IMR-90 (cell line): ENCODE data around the gene CARD16. TPM values are rescaled to one million over a fixed set of nuclear protein-coding genes. Genes with fewer than 3 reads are reported as not detected.

Source experiments
- ATAC-seq: fragments of 200-7000 bp; cut with Tn5 transposase; 2 replicates; pipeline ENCODE4 v1.9.1; 2020; ENCODE audit warnings: low read depth, mild to moderate bottlenecking, moderate library complexity
- BruUV-seq: library from RNA; stranded (reverse); fragments of 400-500 nt; replicated peaks from 2 replicates; lab custom pipeline; 2021; lab: Mats Ljungman, UMichigan
- CTCF ChIA-PET: fragments of 300-600 bp; formaldehyde crosslinking; extraction: SDS; loops from one replicate; lab custom pipeline; 2021; ENCODE audit warnings: antibody characterized with exemption; lab: Yijun Ruan, JAX
- POLR2A ChIA-PET: fragments of 300-600 bp; sonication (Branson Sonifier 250); formaldehyde crosslinking; loops from one replicate; lab custom pipeline; 2022; ENCODE audit warnings: antibody characterized with exemption; ENCODE audit not compliant: unreplicated experiment; lab: Charles Lee
- DNase-seq: peaks from one replicate; pipeline ENCODE4 v3.0.0; 2013
- H2AFZ ChIP-seq: replicated peaks from 2 replicates; pipeline ENCODE3; 2013; ENCODE audit warnings: low read length, mild to moderate bottlenecking; ENCODE audit not compliant: poor library complexity
- H2AK5ac ChIP-seq: 2 replicates; pipeline ENCODE4 v1.6.1; 2013; ENCODE audit warnings: low read depth, low read length, inconsistent platforms
- H2AK9ac ChIP-seq: replicated peaks from 2 replicates; pipeline ENCODE3; 2013; ENCODE audit warnings: mild to moderate bottlenecking, low read depth, low read length, moderate library complexity; ENCODE audit not compliant: poor library complexity
- H2BK120ac ChIP-seq: 2 replicates; pipeline ENCODE4 v1.6.1; 2013; ENCODE audit warnings: low read depth, low read length, inconsistent platforms
- H2BK15ac ChIP-seq: 3 replicates; pipeline ENCODE4 v1.6.1; 2013; ENCODE audit warnings: low read depth, low read length, inconsistent platforms
- H2BK20ac ChIP-seq: 2 replicates; pipeline ENCODE4 v1.6.1; 2013; ENCODE audit warnings: low read depth, mild to moderate bottlenecking, inconsistent platforms, low read length, moderate library complexity
- H2BK5ac ChIP-seq: 2 replicates; pipeline ENCODE4 v1.6.1; 2013; ENCODE audit warnings: mild to moderate bottlenecking, low read depth, low read length, inconsistent platforms; ENCODE audit not compliant: poor library complexity, severe bottlenecking
- H3K14ac ChIP-seq: replicated peaks from 2 replicates; pipeline ENCODE4 v1.6.1; 2013; ENCODE audit warnings: low read depth, low read length, inconsistent platforms
- H3K18ac ChIP-seq: 2 replicates; pipeline ENCODE4 v1.6.1; 2013; ENCODE audit warnings: low read depth, low read length, control low read depth
- H3K23ac ChIP-seq: 2 replicates; pipeline ENCODE4 v1.6.1; 2013; ENCODE audit warnings: low read depth, low read length, inconsistent platforms
- H3K27ac ChIP-seq: 2 replicates; pipeline ENCODE4 v1.5.1; 2013; ENCODE audit warnings: mild to moderate bottlenecking, control low read depth, low read length; ENCODE audit not compliant: insufficient read depth
- H3K27me3 ChIP-seq: 2 replicates; pipeline ENCODE4 v1.6.1; 2013; ENCODE audit warnings: low read length; ENCODE audit not compliant: control insufficient read depth, insufficient read depth
- H3K36me3 ChIP-seq: 2 replicates; pipeline ENCODE4 v1.6.1; 2013; ENCODE audit warnings: low read length, mixed read lengths; ENCODE audit not compliant: control insufficient read depth, insufficient read depth
- H3K4ac ChIP-seq: 2 replicates; pipeline ENCODE4 v1.6.1; 2013; ENCODE audit warnings: low read depth, low read length, inconsistent platforms
- H3K4me1 ChIP-seq: 2 replicates; pipeline ENCODE4 v1.6.1; 2013; ENCODE audit warnings: low read length, mixed read lengths; ENCODE audit not compliant: control insufficient read depth, insufficient read depth
- H3K4me2 ChIP-seq: 2 replicates; pipeline ENCODE4 v1.6.1; 2013; ENCODE audit warnings: low read depth, mild to moderate bottlenecking, control low read depth, low read length, moderate library complexity
- H3K4me3 ChIP-seq: 2 replicates; pipeline ENCODE4 v1.5.1; 2013; ENCODE audit warnings: low read depth, mild to moderate bottlenecking, control low read depth, low read length, moderate library complexity; ENCODE audit not compliant: insufficient read depth
- H3K56ac ChIP-seq: 2 replicates; pipeline ENCODE4 v1.6.1; 2013; ENCODE audit warnings: low read length, inconsistent platforms; ENCODE audit not compliant: insufficient read depth; ENCODE audit errors: extremely low read depth
- H3K79me1 ChIP-seq, 2 experiments: 2 replicates each; pipeline ENCODE4 v1.6.1; 2013; ENCODE audit warnings: low read length in 2 of 2, inconsistent platforms in 1 of 2, low read depth in 1 of 2
- H3K9ac ChIP-seq: 2 replicates; pipeline ENCODE4 v1.6.1; 2013; ENCODE audit warnings: low read depth, low read length, control low read depth
- H3K9me1 ChIP-seq: 2 replicates; pipeline ENCODE4 v1.6.1; 2013; ENCODE audit warnings: low read length, inconsistent platforms; ENCODE audit not compliant: insufficient read depth
- H3K9me3 ChIP-seq: 2 replicates; pipeline ENCODE4 v1.6.1; 2013; ENCODE audit warnings: low read length; ENCODE audit not compliant: control insufficient read depth, insufficient read depth
- H4K20me1 ChIP-seq: 2 replicates; pipeline ENCODE4 v1.6.1; 2013; ENCODE audit warnings: low read length, inconsistent platforms; ENCODE audit not compliant: insufficient read depth
- H4K5ac ChIP-seq: 2 replicates; pipeline ENCODE4 v1.6.1; 2013; ENCODE audit warnings: mild to moderate bottlenecking, low read depth, low read length, control low read depth
- H4K8ac ChIP-seq, 2 experiments: 2 replicates each; pipeline ENCODE4 v1.6.1; 2013; ENCODE audit warnings: low read depth in 2 of 2, low read length in 2 of 2, control low read depth in 1 of 2, inconsistent platforms in 1 of 2
- H4K91ac ChIP-seq: 2 replicates; pipeline ENCODE4 v1.6.1; 2013; ENCODE audit warnings: low read depth, low read length, inconsistent platforms; ENCODE audit not compliant: insufficient read depth
- BHLHE40 ChIP-seq: fragments of 150-350 bp; IDR thresholded peaks from 2 replicates; pipeline ENCODE4 v1.6.1; 2016; ENCODE audit warnings: mild to moderate bottlenecking, low read depth, low read length
- CEBPB ChIP-seq: IDR thresholded peaks from 2 replicates; pipeline ENCODE4 v1.6.1; 2012; ENCODE audit warnings: low read depth, low read length, improper control_type of control experiment
- CHD1 ChIP-seq: IDR thresholded peaks from 2 replicates; pipeline ENCODE4 v1.6.1; 2012; ENCODE audit warnings: low read depth, low read length, improper control_type of control experiment
- CTCF ChIP-seq: conservative IDR thresholded peaks from 2 replicates; pipeline ENCODE4 v1.5.1; 2012; ENCODE audit warnings: mild to moderate bottlenecking, low read depth, low read length, improper control_type of control experiment
- FOS ChIP-seq: fragments of 150-350 bp; IDR thresholded peaks from 2 replicates; pipeline ENCODE4 v1.6.1; 2016; ENCODE audit warnings: low read depth, low read length
- MAFK ChIP-seq: IDR thresholded peaks from 2 replicates; pipeline ENCODE4 v1.6.1; 2012; ENCODE audit warnings: low read depth, low read length, improper control_type of control experiment
- MAZ ChIP-seq: IDR thresholded peaks from 2 replicates; pipeline ENCODE4 v1.6.1; 2012; ENCODE audit warnings: low read depth, mild to moderate bottlenecking, low read length, improper control_type of control experiment, moderate library complexity, borderline replicate concordance
- MXI1 ChIP-seq: IDR thresholded peaks from 2 replicates; pipeline ENCODE4 v1.6.1; 2012; ENCODE audit warnings: low read depth, mild to moderate bottlenecking, low read length, moderate library complexity, borderline replicate concordance
- NFE2L2 ChIP-seq: fragments of 150-350 bp; IDR thresholded peaks from 2 replicates; pipeline ENCODE4 v1.6.1; 2016; ENCODE audit warnings: low read depth, mild to moderate bottlenecking, low read length
- POLR2A ChIP-seq: IDR thresholded peaks from 2 replicates; pipeline ENCODE4 v1.6.1; 2012; ENCODE audit warnings: mild to moderate bottlenecking, low read depth, low read length
- RCOR1 ChIP-seq: IDR thresholded peaks from 2 replicates; pipeline ENCODE4 v1.6.1; 2012; ENCODE audit warnings: mild to moderate bottlenecking, low read length, improper control_type of control experiment; ENCODE audit not compliant: insufficient replicate concordance
- RFX5 ChIP-seq: IDR thresholded peaks from 2 replicates; pipeline ENCODE4 v1.8.0; 2012; ENCODE audit warnings: low read depth, mild to moderate bottlenecking, low read length, moderate library complexity
- SMC3 ChIP-seq: fragments of 150-350 bp; IDR thresholded peaks from 2 replicates; pipeline ENCODE4 v1.6.1; 2016; ENCODE audit warnings: low read depth, mild to moderate bottlenecking, antibody characterized with exemption, low read length, moderate library complexity
- WGBS, 2 experiments: methylation state at CpG; one replicate each; pipeline versions ENCODE4 v1.1.5 to v1.1.7; 2013; ENCODE audit warnings: missing lambda C conversion rate in 2 of 2; ENCODE audit not compliant: insufficient read length in 1 of 2; ENCODE audit errors: extremely low coverage in 2 of 2; 5-methylcytosine and 5-hydroxymethylcytosine counted together
- dilution Hi-C: fragments of 300-500 bp; cut with HindIII; formaldehyde crosslinking; loops from one replicate; pipeline ENCODE4 v1.14.3; 2018; ENCODE audit warnings: low sequenced_read_pairs; ENCODE audit not compliant: unreplicated experiment
- in situ Hi-C: fragments of 300-500 bp; cut with MboI; formaldehyde crosslinking; loops from 3 replicates; pipeline ENCODE4 v1.14.3; 2019; ENCODE audit warnings: low sequenced_read_pairs, inconsistent platforms, mixed read lengths
- intact Hi-C: fragments of 100-400 bp; cut with micrococcal nuclease; formaldehyde crosslinking; loops from 2 replicates; pipeline ENCODE4 v1.10.0; 2022
- polyA plus RNA-seq, 3 experiments: library from polyadenylated mRNA; depleted of rRNA; stranded (reverse); fragments of >200 nt; gene quantifications; 2 replicates each; pipeline ENCODE4 v1.2.3, GENCODE V29; 2012; ENCODE audit warnings: low replicate concordance in 1 of 3
- total RNA-seq: library from RNA; depleted of rRNA; stranded (reverse); fragments of >200 nt; gene quantifications from 2 replicates; pipeline ENCODE4 v1.2.3, GENCODE V29; 2012
- TF ChIP-seq, protein P1 (sequence below): fragments of 150-350 bp; IDR thresholded peaks from 2 replicates; pipeline ENCODE4 v1.6.1; 2017; ENCODE audit warnings: mild to moderate bottlenecking, antibody characterized with exemption, low read length, low read depth

Gene CARD16
- total and polyA plus RNA-seq, 2 of the 4 experiments (the other 2 are of a cell fraction): 7.9 to 29.2 TPM

GRCh38 chr11:105032495-105032894 lies 12.6 kb downstream of the CARD16 start:
- Histone ChIP-seq H3K4ac (no peak overlapping the region), H4K20me1 (no peaks in the 10 kb centered on the region), H2BK20ac (no peak overlapping the region), H3K9ac (no peak overlapping the region), H3K9me1 (peaks cover 3% of the 10 kb centered on the region; the same call in 1 of the 2 replicates), H3K4me2 (no peak overlapping the region), H3K56ac (no peak overlapping the region), H3K4me1 (peaks cover 4% of the 10 kb centered on the region), H3K4me3 (no peak overlapping the region), H4K8ac (no peak overlapping the region), H4K91ac (no peak overlapping the region), H3K27me3 (no peaks in the 10 kb centered on the region), H2BK5ac (no peak overlapping the region), H3K9me3 (no peaks in the 10 kb centered on the region), H3K23ac (no peak overlapping the region), H4K5ac (no peak overlapping the region), H3K79me1 (peaks cover 3 to 17% of the 10 kb centered on the region in 2 experiments; a peak in 2 of 4 replicates), H2BK15ac (no peak overlapping the region), H3K27ac (no peak overlapping the region), H2AK5ac (no peak overlapping the region), H2AK9ac (no peak overlapping the region), H2AFZ (no peak overlapping the region), H3K14ac (no peak overlapping the region), H2BK120ac (no peak overlapping the region), H3K18ac (no peak overlapping the region), H3K36me3 (peaks cover 17% of the 10 kb centered on the region)
- ChIA-PET CTCF (no interaction called here), POLR2A (no interaction called here)
- in situ Hi-C loops: no loop called here
- dilution Hi-C loops: no loop called here
- ATAC-seq: no peak
- WGBS, 2 experiments: 100% methylated on average over 2 of the region's 2 CpGs; no CpG with 5 or more reads in 1 of the 2 experiments
- TF ChIP-seq CEBPB (no peak), BHLHE40 (no peak), POLR2A (no peak), FOS (no peak), RFX5 (no peak), MAFK (no peak), CHD1 (no peak), RCOR1 (no peak), CTCF (no peak), MAZ (no peak), NFE2L2 (no peak), MXI1 (no peak), SMC3 (no peak)
- TF ChIP-seq, protein P1, sequence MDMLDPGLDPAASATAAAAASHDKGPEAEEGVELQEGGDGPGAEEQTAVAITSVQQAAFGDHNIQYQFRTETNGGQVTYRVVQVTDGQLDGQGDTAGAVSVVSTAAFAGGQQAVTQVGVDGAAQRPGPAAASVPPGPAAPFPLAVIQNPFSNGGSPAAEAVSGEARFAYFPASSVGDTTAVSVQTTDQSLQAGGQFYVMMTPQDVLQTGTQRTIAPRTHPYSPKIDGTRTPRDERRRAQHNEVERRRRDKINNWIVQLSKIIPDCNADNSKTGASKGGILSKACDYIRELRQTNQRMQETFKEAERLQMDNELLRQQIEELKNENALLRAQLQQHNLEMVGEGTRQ: no peak
- BruUV-seq: no TSS peak
- intact Hi-C loops: no loop called here
- DNase-seq: no peak
